Measurements from ENCODE around the gene LBH. TPM values are rescaled to one million over a fixed set of nuclear protein-coding genes. Genes with fewer than 3 reads are reported as not detected.

The LBH gene
- total and polyA plus RNA-seq, 2 experiments from 2014 or later: 17.5 to 30.3 TPM

DNA sequence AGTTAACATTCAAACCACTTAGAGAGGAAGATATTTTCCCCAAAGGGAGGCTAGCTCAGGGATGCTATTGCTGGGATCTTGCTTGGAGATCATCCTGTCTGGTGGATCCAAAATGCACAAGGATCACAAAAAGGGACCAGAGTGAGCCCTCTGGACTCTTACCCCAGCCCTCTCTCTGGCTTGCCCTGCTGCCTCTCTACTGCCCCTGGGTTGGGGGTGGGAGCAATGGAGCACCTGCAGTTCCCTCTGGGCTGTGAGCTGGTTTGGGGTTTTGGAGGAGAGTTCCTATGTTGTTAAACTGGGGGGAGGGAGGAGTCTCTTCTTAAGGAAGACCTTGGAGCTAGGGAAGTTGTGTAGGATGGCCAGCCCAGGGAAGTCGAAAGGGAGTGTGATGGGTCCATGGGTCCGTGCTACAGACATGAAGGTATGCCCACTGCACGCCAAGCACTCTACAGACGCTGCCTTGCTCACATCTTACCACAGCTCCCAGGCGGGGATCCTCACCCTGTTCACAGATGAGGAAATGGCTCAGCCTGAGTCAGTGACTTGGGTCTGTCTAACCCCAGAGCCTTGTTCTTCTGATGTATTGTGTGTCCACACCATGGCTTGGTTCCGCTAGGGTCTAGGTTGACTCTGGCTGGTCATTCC is 3.8 kb downstream of the LBH start (continued):
- TF ChIP-seq, protein P1, sequence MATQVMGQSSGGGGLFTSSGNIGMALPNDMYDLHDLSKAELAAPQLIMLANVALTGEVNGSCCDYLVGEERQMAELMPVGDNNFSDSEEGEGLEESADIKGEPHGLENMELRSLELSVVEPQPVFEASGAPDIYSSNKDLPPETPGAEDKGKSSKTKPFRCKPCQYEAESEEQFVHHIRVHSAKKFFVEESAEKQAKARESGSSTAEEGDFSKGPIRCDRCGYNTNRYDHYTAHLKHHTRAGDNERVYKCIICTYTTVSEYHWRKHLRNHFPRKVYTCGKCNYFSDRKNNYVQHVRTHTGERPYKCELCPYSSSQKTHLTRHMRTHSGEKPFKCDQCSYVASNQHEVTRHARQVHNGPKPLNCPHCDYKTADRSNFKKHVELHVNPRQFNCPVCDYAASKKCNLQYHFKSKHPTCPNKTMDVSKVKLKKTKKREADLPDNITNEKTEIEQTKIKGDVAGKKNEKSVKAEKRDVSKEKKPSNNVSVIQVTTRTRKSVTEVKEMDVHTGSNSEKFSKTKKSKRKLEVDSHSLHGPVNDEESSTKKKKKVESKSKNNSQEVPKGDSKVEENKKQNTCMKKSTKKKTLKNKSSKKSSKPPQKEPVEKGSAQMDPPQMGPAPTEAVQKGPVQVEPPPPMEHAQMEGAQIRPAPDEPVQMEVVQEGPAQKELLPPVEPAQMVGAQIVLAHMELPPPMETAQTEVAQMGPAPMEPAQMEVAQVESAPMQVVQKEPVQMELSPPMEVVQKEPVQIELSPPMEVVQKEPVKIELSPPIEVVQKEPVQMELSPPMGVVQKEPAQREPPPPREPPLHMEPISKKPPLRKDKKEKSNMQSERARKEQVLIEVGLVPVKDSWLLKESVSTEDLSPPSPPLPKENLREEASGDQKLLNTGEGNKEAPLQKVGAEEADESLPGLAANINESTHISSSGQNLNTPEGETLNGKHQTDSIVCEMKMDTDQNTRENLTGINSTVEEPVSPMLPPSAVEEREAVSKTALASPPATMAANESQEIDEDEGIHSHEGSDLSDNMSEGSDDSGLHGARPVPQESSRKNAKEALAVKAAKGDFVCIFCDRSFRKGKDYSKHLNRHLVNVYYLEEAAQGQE (IDR thresholded peaks at IDR 0.05; ENCODE audit: unreplicated experiment): no peak
- no peak for TF ChIP-seq NANOG (IDR thresholded peaks at IDR 0.05; ENCODE audit: borderline replicate concordance)
- TF ChIP-seq STAT1 (IDR thresholded peaks at IDR 0.05; ENCODE audit: unreplicated experiment): no peak
- TF ChIP-seq, protein P2, sequence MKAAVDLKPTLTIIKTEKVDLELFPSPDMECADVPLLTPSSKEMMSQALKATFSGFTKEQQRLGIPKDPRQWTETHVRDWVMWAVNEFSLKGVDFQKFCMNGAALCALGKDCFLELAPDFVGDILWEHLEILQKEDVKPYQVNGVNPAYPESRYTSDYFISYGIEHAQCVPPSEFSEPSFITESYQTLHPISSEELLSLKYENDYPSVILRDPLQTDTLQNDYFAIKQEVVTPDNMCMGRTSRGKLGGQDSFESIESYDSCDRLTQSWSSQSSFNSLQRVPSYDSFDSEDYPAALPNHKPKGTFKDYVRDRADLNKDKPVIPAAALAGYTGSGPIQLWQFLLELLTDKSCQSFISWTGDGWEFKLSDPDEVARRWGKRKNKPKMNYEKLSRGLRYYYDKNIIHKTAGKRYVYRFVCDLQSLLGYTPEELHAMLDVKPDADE (IDR thresholded peaks at IDR 0.05): no peak

DNA sequence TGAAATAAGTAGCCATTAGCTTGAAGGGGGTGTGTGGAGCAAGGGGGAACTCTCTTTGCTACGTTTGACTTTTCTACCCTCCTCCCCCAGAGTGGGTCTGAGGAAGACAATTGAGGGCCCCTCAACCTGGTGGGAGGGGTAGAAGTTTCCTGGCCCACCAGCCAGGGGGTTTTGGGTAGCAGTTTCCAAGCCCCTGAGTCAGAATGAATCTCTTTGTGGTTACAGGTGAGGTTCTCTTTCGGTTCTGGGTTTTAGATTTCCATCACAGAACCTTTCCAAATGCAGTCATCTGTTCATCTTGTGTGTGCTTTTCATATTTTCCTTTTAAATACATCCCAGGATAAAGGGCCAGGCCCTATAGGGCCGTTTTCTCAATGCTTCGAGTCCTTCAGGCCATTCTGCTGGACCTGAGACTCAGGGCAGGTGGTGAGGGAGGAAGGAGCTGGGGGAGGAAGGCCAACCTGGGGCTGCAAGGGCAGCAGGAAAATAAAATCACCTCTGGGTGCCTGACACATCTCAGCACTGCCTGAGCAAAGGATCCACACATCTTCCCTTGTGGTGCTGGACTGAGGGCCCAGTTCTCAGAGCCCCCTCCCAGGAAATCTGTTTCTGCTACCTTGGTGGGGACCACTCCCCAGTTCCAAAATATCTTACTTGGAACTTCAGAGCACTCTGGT is 4.7 kb downstream of the LBH start:
- Histone ChIP-seq H3K36me3 (ENCODE audit: insufficient read depth) (no peaks in the 10 kb centered on the region), H4K20me1 (replicated peaks; ENCODE audit: insufficient read depth) (peaks cover 8% of the 10 kb centered on the region; the same call in 1 of the 2 replicates), H3F3A (replicated peaks; ENCODE audit: low read depth) (0 out of 2 replicates have a peak, but pooled peaks cover 3% of the 10 kb centered on the region), H3K9me2 (ENCODE audit: insufficient read depth) (no peaks in the 10 kb centered on the region), H3K4me3 (no peak overlapping the region), H2AFZ (no peak overlapping the region), H3K79me2 (replicated peaks; ENCODE audit: insufficient read depth) (peaks cover 24% of the 10 kb centered on the region), H3K27ac (ENCODE audit: low read depth) (no peak overlapping the region), H3K27me3 (ENCODE audit: insufficient read depth) (peaks cover 18% of the 10 kb centered on the region), H3K4me2 (no peak overlapping the region), H3K4me1 (ENCODE audit: insufficient read depth) (peaks cover 16% of the 10 kb centered on the region)
- no peak for ATAC-seq
- H3K9me3 Mint-ChIP-seq: no peaks in the 10 kb centered on the region
- H3K27ac Mint-ChIP-seq: no peak overlapping the region
- H3K36me3 Mint-ChIP-seq (ENCODE audit: low read depth): peaks cover 7% of the 10 kb centered on the region; the same call in 1 of the 3 replicates
- H3K4me1 Mint-ChIP-seq: peaks cover 22% of the 10 kb centered on the region
- no peak for TF ChIP-seq CREB1 (CRISPR knock-in tag; IDR thresholded peaks at IDR 0.05; ENCODE audit: low read depth)
- TF ChIP-seq JUNB (IDR thresholded peaks at IDR 0.05; ENCODE audit: unreplicated experiment): no peak
- TF ChIP-seq EZH2phosphoT487 (IDR thresholded peaks at IDR 0.05; ENCODE audit: unreplicated experiment): no peak
- no peak for TF ChIP-seq POLR2AphosphoS5 (IDR thresholded peaks at IDR 0.05; ENCODE audit: low read depth)
- no peak for TF ChIP-seq STAT1 (IDR thresholded peaks at IDR 0.05; ENCODE audit: unreplicated experiment)
- TF ChIP-seq NANOG (IDR thresholded peaks at IDR 0.05; ENCODE audit: borderline replicate concordance): no peak
- TF ChIP-seq EZH2 (IDR thresholded peaks at IDR 0.05; ENCODE audit: low read depth, unreplicated experiment): no peak
- TF ChIP-seq, protein P3, sequence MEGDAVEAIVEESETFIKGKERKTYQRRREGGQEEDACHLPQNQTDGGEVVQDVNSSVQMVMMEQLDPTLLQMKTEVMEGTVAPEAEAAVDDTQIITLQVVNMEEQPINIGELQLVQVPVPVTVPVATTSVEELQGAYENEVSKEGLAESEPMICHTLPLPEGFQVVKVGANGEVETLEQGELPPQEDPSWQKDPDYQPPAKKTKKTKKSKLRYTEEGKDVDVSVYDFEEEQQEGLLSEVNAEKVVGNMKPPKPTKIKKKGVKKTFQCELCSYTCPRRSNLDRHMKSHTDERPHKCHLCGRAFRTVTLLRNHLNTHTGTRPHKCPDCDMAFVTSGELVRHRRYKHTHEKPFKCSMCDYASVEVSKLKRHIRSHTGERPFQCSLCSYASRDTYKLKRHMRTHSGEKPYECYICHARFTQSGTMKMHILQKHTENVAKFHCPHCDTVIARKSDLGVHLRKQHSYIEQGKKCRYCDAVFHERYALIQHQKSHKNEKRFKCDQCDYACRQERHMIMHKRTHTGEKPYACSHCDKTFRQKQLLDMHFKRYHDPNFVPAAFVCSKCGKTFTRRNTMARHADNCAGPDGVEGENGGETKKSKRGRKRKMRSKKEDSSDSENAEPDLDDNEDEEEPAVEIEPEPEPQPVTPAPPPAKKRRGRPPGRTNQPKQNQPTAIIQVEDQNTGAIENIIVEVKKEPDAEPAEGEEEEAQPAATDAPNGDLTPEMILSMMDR (conservative IDR thresholded peaks at IDR 0.05; ENCODE audit: low read depth in 2 of 2): no peak
- no peak for DNase-seq (ENCODE audit: low spot score)
- peaks cover 15% of the 10 kb centered on the region for H3K27me3 Mint-ChIP-seq (ENCODE audit: insufficient read depth, low read depth, poor library complexity)
- H3K4me3 Mint-ChIP-seq: no peak overlapping the region
